ENCODE measurements around the gene BNIP5.
"Not testable (repeated sequence)": the region's sequence is repeated elsewhere in the genome, so short reads cannot be mapped to it uniquely, and the experiment has no call there.

BNIP5 gene

GRCh38 chr6:36345681-36346466 is 9.2 kb upstream of the BNIP5 start:
- peaks cover under 1% of the 10 kb centered on the region for H3K4me1 ChIP-seq (ENCODE audit: insufficient read depth, low read length)
- no peaks in the 10 kb centered on the region for H3K27me3 ChIP-seq (ENCODE audit: insufficient read depth, low read length)
- H3K4me3 ChIP-seq (ENCODE audit: low read length): no peak overlapping the region
- H3K9me3 ChIP-seq (ENCODE audit: low read length): no peaks in the 10 kb centered on the region
- no peaks in the 10 kb centered on the region for H3K36me3 ChIP-seq (ENCODE audit: insufficient read depth, low read length)
- H2AFZ ChIP-seq (ENCODE audit: low read depth, low read length): no peak overlapping the region

GRCh38 chr6:36343109-36343680 is 6.5 kb upstream of the BNIP5 start:
- H3K36me3 ChIP-seq (ENCODE audit: insufficient read depth, low read length): no peaks in the 10 kb centered on the region
- peaks cover 4% of the 10 kb centered on the region for H3K4me1 ChIP-seq (ENCODE audit: insufficient read depth, low read length)
- H3K27me3 ChIP-seq (ENCODE audit: insufficient read depth, low read length): peaks cover 14% of the 10 kb centered on the region
- no peaks in the 10 kb centered on the region for H3K9me3 ChIP-seq (ENCODE audit: low read length)
- H2AFZ ChIP-seq (ENCODE audit: low read depth, low read length): no peak overlapping the region
- no peak overlapping the region for H3K4me3 ChIP-seq (ENCODE audit: low read length)

DNA sequence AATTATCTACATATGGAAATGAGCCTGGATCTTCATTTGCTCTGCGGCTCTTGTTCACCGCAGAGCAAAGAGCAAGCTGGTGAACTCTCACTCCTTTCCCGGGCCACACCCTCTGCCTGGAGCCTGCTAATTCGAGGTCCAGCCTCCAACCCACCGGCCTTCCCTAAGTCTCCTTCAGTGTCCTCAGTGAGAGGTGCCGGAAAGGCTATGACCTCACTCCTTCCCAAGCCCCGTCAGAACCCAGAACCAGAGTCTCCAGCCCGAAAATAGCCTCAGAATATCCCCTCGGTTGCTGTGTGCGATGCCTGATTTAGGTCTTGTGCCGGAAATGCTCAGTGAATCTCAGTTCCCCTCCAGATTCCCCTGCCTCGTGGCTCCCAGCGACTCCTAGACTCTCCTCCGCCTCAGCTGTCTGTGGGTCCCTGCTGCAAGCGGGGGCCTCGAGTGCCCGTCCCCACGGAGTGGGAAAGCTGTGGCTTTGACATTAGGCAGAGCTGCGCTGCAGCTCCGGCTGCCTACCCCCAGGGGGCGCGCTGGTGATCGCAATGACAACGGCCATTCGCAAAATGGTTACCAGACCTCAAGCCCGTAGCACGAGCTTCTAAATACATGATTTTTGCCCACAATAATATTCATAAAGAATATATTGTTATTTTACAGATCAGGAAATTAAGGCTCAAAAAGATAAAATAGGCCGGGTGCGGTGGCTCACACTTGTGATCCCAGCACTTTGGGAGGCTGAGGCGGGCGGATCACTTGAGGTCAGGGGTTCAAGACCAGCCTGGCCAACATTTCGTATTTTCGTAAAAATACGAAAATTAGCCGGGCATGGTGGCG is 4.1 kb upstream of the BNIP5 start:
- peaks cover 4% of the 10 kb centered on the region for H3K4me1 ChIP-seq (ENCODE audit: insufficient read depth, low read length)
- H2AFZ ChIP-seq (ENCODE audit: low read depth, low read length): peak overlapping the region; percentile 51
- peaks cover 15% of the 10 kb centered on the region for H3K27me3 ChIP-seq (ENCODE audit: insufficient read depth, low read length)
- no peaks in the 10 kb centered on the region for H3K9me3 ChIP-seq (ENCODE audit: low read length)
- H3K4me3 ChIP-seq (ENCODE audit: low read length): no peak overlapping the region
- no peaks in the 10 kb centered on the region for H3K36me3 ChIP-seq (ENCODE audit: insufficient read depth, low read length)

GRCh38 chr6:36340306-36340617 is 3.6 kb upstream of the BNIP5 start:
- Histone ChIP-seq H3K36me3 (ENCODE audit: insufficient read depth, low read length) (no peaks in the 10 kb centered on the region), H3K4me1 (ENCODE audit: insufficient read depth, low read length) (peaks cover 4% of the 10 kb centered on the region), H2AFZ (ENCODE audit: low read depth, low read length) (peak overlapping the region; percentile 51), H3K27me3 (ENCODE audit: insufficient read depth, low read length) (peaks cover 18% of the 10 kb centered on the region), H3K9me3 (ENCODE audit: low read length) (no peaks in the 10 kb centered on the region), H3K4me3 (ENCODE audit: low read length) (no peak overlapping the region)

DNA sequence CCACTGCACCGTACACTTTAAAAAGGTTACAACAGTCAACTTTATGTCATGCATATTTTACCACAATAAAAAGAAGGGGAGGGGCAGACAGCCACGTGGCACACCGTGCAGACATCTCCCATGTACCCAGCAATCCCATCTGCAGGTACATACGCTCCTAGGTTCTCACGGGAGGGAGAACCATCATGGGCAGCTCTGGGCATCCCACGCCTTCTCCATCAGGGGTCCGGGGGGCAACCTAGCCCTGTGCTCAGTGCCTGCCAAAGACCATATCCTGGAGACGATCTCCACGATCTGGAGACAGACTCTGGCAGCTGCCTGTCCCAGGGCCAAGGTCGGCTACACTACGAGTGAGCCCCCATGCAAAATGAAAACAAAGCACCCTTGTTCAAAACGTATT is 2.5 kb upstream of the BNIP5 start:
- H3K27me3 ChIP-seq (ENCODE audit: insufficient read depth, low read length): peaks cover 24% of the 10 kb centered on the region
- peaks cover 7% of the 10 kb centered on the region for H3K4me1 ChIP-seq (ENCODE audit: insufficient read depth, low read length)
- H3K36me3 ChIP-seq (ENCODE audit: insufficient read depth, low read length): no peaks in the 10 kb centered on the region

DNA sequence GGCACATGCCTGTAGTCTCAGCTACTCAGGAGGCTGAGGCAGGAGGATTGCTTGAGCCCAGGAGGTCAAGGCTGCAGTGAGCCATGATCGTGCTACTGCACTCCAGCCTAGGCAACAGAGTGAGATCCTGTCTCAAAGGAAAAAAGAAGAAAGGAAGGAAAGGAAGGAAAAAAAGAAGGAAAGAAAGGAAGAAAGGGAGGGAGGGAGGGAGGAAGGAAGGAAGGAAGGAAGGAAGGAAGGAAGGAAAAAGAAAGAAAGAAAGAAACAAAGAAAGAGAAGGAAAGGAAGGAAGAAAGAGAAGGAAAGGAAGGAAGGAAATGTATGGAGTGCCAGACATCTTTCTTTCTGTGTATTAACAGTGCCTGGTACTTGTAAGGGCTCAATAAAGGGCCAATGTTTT is 1.5 kb upstream of the BNIP5 start:
- Histone ChIP-seq H3K27me3 (ENCODE audit: insufficient read depth, low read length) (peaks cover 26% of the 10 kb centered on the region), H3K4me1 (ENCODE audit: insufficient read depth, low read length) (peaks cover 15% of the 10 kb centered on the region)
- not testable (repeated sequence) for H3K36me3 ChIP-seq (ENCODE audit: insufficient read depth, low read length); H2AFZ ChIP-seq (ENCODE audit: low read depth, low read length); H3K9me3 ChIP-seq (ENCODE audit: low read length); H3K4me3 ChIP-seq (ENCODE audit: low read length)

More for the DNA sequence above, 2.5 kb upstream of the BNIP5 start:
- Histone ChIP-seq H3K4me3 (ENCODE audit: low read length) (no peak overlapping the region), H3K9me3 (ENCODE audit: low read length) (no peaks in the 10 kb centered on the region), H2AFZ (ENCODE audit: low read depth, low read length) (no peak overlapping the region)

- no peaks in the 10 kb centered on the region for H3K9me3 ChIP-seq (ENCODE audit: low read length)
- H3K36me3 ChIP-seq (ENCODE audit: insufficient read depth, low read length): no peaks in the 10 kb centered on the region
- no peak overlapping the region for H3K4me3 ChIP-seq (ENCODE audit: low read length)
- H3K4me1 ChIP-seq (ENCODE audit: insufficient read depth, low read length): peaks cover 15% of the 10 kb centered on the region
- no peak overlapping the region for H2AFZ ChIP-seq (ENCODE audit: low read depth, low read length)
- H3K27me3 ChIP-seq (ENCODE audit: insufficient read depth, low read length): peaks cover 27% of the 10 kb centered on the region
Observed at GRCh38 chr6:36337814-36338213, 1.1 kb upstream of the BNIP5 start.

- H2AFZ ChIP-seq (ENCODE audit: low read depth, low read length): no peak overlapping the region
- no peak overlapping the region for H3K4me3 ChIP-seq (ENCODE audit: low read length)
- no peaks in the 10 kb centered on the region for H3K36me3 ChIP-seq (ENCODE audit: insufficient read depth, low read length)
- H3K9me3 ChIP-seq (ENCODE audit: low read length): no peaks in the 10 kb centered on the region
- peaks cover 15% of the 10 kb centered on the region for H3K4me1 ChIP-seq (ENCODE audit: insufficient read depth, low read length)
- peaks cover 33% of the 10 kb centered on the region for H3K27me3 ChIP-seq (ENCODE audit: insufficient read depth, low read length)
Observed at GRCh38 chr6:36336208-36336710, 429 bp downstream of the BNIP5 start.

GRCh38 chr6:36335465-36336207 is 1.1 kb downstream of the BNIP5 start:
- H3K9me3 ChIP-seq (ENCODE audit: low read length): no peaks in the 10 kb centered on the region
- H2AFZ ChIP-seq (ENCODE audit: low read depth, low read length): no peak overlapping the region
- no peak overlapping the region for H3K4me3 ChIP-seq (ENCODE audit: low read length)
- no peaks in the 10 kb centered on the region for H3K36me3 ChIP-seq (ENCODE audit: insufficient read depth, low read length)
- peaks cover 33% of the 10 kb centered on the region for H3K27me3 ChIP-seq (ENCODE audit: insufficient read depth, low read length)
- H3K4me1 ChIP-seq (ENCODE audit: insufficient read depth, low read length): peaks cover 13% of the 10 kb centered on the region

- peaks cover 12% of the 10 kb centered on the region for H3K4me1 ChIP-seq (ENCODE audit: insufficient read depth, low read length)
- no peak overlapping the region for H2AFZ ChIP-seq (ENCODE audit: low read depth, low read length)
- H3K9me3 ChIP-seq (ENCODE audit: low read length): no peaks in the 10 kb centered on the region
- no peak overlapping the region for H3K4me3 ChIP-seq (ENCODE audit: low read length)
- no peaks in the 10 kb centered on the region for H3K36me3 ChIP-seq (ENCODE audit: insufficient read depth, low read length)
- H3K27me3 ChIP-seq (ENCODE audit: insufficient read depth, low read length): peaks cover 30% of the 10 kb centered on the region
Observed at GRCh38 chr6:36334832-36335459, 1.7 kb downstream of the BNIP5 start.

GRCh38 chr6:36333931-36334725 is 2.6 kb downstream of the BNIP5 start:
- H3K9me3 ChIP-seq (ENCODE audit: low read length): no peaks in the 10 kb centered on the region
- H3K4me3 ChIP-seq (ENCODE audit: low read length): no peak overlapping the region
- peaks cover 12% of the 10 kb centered on the region for H3K4me1 ChIP-seq (ENCODE audit: insufficient read depth, low read length)
- peaks cover 23% of the 10 kb centered on the region for H3K27me3 ChIP-seq (ENCODE audit: insufficient read depth, low read length)
- H2AFZ ChIP-seq (ENCODE audit: low read depth, low read length): no peak overlapping the region
- no peaks in the 10 kb centered on the region for H3K36me3 ChIP-seq (ENCODE audit: insufficient read depth, low read length)

All from neuron (in vitro differentiated cells).